ENCODE results near the gene TSG101.
A peak's percentile ranks its signal among the peaks of the same experiment; 100 is the strongest.

- TF ChIP-seq EP300 (IDR thresholded peaks at IDR 0.05) = no peak
- peak in 2 of 3 donors; percentile 67 to 75 for TF ChIP-seq POLR2AphosphoS5 (IDR thresholded peaks at IDR 0.05)
- no peak for TF ChIP-seq CTCF (IDR thresholded peaks at IDR 0.05)
These were observed 69.3 kb downstream of the TSG101 start for GRCh38 chr11:18457450-18457849.
